HCT116 (cell line): ENCODE data around the gene L1CAM. TPM values are rescaled to one million over a fixed set of nuclear protein-coding genes. Genes with fewer than 3 reads are reported as not detected.

Experiments used
- ATAC-seq: fragments of 200-7000 bp; cut with Tn5 transposase; 2 replicates; pipeline ENCODE4 v1.9.1; 2020; ENCODE audit warnings: mild to moderate bottlenecking, moderate library complexity
- BruUV-seq: library from RNA; stranded (reverse); fragments of 400-500 nt; replicated peaks from 2 replicates; lab custom pipeline; 2021; lab: Mats Ljungman, UMichigan
- CTCF ChIA-PET: fragments of 300-600 bp; sonication (Branson Sonifier 250); formaldehyde crosslinking; loops from one replicate; lab custom pipeline; 2021; ENCODE audit warnings: antibody characterized with exemption; lab: Charles Lee
- POLR2A ChIA-PET: fragments of 300-600, 350-600 bp; sonication (Branson Sonifier 250); formaldehyde crosslinking; loops from one replicate; lab custom pipeline; 2021; ENCODE audit warnings: antibody characterized with exemption; lab: Charles Lee
- RAD21 ChIA-PET, 2 experiments: fragments of 300-600 bp; sonication (Branson Sonifier 250); formaldehyde crosslinking; loops; one replicate each; lab custom pipeline; 2023; ENCODE audit warnings: low total read pairs in 2 of 2; ENCODE audit not compliant: uncharacterized antibody in 2 of 2, unreplicated experiment in 2 of 2, low non-redundant PET in 1 of 2; lab: Charles Lee
- DNase-seq: peaks from one replicate; pipeline ENCODE4 v3.0.0-alpha.2; 2010; ENCODE audit warnings: low read depth, low spot score
- H2AFZ ChIP-seq: fragments of 200-600 bp; shearing (Covaris generic), sonication (generic); 2 replicates; pipeline ENCODE4 v1.6.1; 2017; ENCODE audit warnings: low read depth, mixed run types, mixed read lengths, antibody characterized with exemption, low read length; ENCODE audit not compliant: poor library complexity, severe bottlenecking
- H3K27ac ChIP-seq: 2 replicates; pipeline ENCODE4 v1.5.1; 2012; ENCODE audit warnings: low read depth, low read length
- H3K27me3 ChIP-seq: fragments of 200-600 bp; sonication (generic); 2 replicates; pipeline ENCODE4 v1.6.1; 2016; ENCODE audit warnings: mixed run types, low read length, mixed read lengths; ENCODE audit not compliant: insufficient read depth
- H3K36me3 ChIP-seq, 2 experiments: fragments of 200-500 bp in 1 of 2; fragments of 200-600 bp in 1 of 2; sonication (Bioruptor generic) in 1 of 2; sonication (generic) in 1 of 2; 2 replicates each; pipeline versions ENCODE4 v1.5.1 to v1.6.1; 2014 to 2016; ENCODE audit warnings: low read length in 2 of 2, inconsistent platforms in 1 of 2, mixed read lengths in 1 of 2, mixed run types in 1 of 2; ENCODE audit not compliant: insufficient read depth in 2 of 2, control insufficient read depth in 1 of 2
- H3K4me1 ChIP-seq, 2 experiments: fragments of 200-600 bp in 1 of 2; sonication (generic) in 1 of 2; 2 replicates each; pipeline versions ENCODE4 v1.5.1 to v1.6.1; 2012 to 2017; ENCODE audit warnings: low read length in 2 of 2, inconsistent platforms in 1 of 2, mild to moderate bottlenecking in 1 of 2, mixed read lengths in 1 of 2, mixed run types in 1 of 2, moderate library complexity in 1 of 2; ENCODE audit not compliant: insufficient read depth in 2 of 2, control insufficient read depth in 1 of 2
- H3K4me2 ChIP-seq: fragments of 200-600 bp; sonication (generic); 2 replicates; pipeline ENCODE4 v1.6.1; 2017; ENCODE audit warnings: mixed run types, low read length, mixed read lengths
- H3K4me3 ChIP-seq, 2 experiments: fragments of 200-600 bp in 1 of 2; sonication (generic) in 1 of 2; replicated peaks in 1 of 2; 2 replicates each; pipeline ENCODE4 v1.5.1; 2011 to 2016; ENCODE audit warnings: low read length in 2 of 2, control low read depth in 1 of 2, low read depth in 1 of 2, mild to moderate bottlenecking in 1 of 2, mixed read lengths in 1 of 2, mixed run types in 1 of 2
- H3K79me2 ChIP-seq: fragments of 200-600 bp; sonication (generic); 2 replicates; pipeline ENCODE4 v1.6.1; 2017; ENCODE audit warnings: mild to moderate bottlenecking, mixed run types, low read length, moderate library complexity, mixed read lengths; ENCODE audit not compliant: insufficient read depth
- H3K9ac ChIP-seq: fragments of 200-600 bp; sonication (generic); 2 replicates; pipeline ENCODE4 v1.6.1; 2016; ENCODE audit warnings: low read length, mixed read lengths
- H3K9me2 ChIP-seq: fragments of 200-600 bp; sonication (generic), shearing (Covaris generic); 2 replicates; pipeline ENCODE4 v1.6.1; 2017; ENCODE audit warnings: mixed run types, mild to moderate bottlenecking, moderate library complexity; ENCODE audit not compliant: insufficient read depth
- H3K9me3 ChIP-seq, 2 experiments: fragments of 200-500 bp in 1 of 2; fragments of 200-600 bp in 1 of 2; sonication (Bioruptor generic) in 1 of 2; sonication (generic) in 1 of 2; 2 replicates each; pipeline ENCODE4 v1.6.1; 2014 to 2017; ENCODE audit warnings: low read length in 2 of 2, mixed read lengths in 2 of 2, inconsistent platforms in 1 of 2, low read depth in 1 of 2, mild to moderate bottlenecking in 1 of 2, mixed run types in 1 of 2, moderate library complexity in 1 of 2; ENCODE audit not compliant: control insufficient read depth in 1 of 2, insufficient read depth in 1 of 2
- H4K20me1 ChIP-seq: fragments of 200-600 bp; sonication (generic), shearing (Covaris generic); 2 replicates; pipeline ENCODE4 v1.6.1; 2017; ENCODE audit warnings: mixed run types, mild to moderate bottlenecking, moderate library complexity; ENCODE audit not compliant: insufficient read depth
- ATF3 ChIP-seq: IDR thresholded peaks from 2 replicates; pipeline ENCODE4 v1.6.1; 2012
- CBX3 ChIP-seq: IDR thresholded peaks from 2 replicates; pipeline ENCODE4 v1.6.1; 2012; ENCODE audit warnings: low read depth
- EGR1 ChIP-seq: IDR thresholded peaks from 2 replicates; pipeline ENCODE4 v1.6.1; 2012; ENCODE audit warnings: low read depth
- EZH2phosphoT487 ChIP-seq: fragments of 200-600 bp; IDR thresholded peaks from 2 replicates; pipeline ENCODE4 v1.6.1; 2018; ENCODE audit warnings: antibody characterized with exemption, borderline replicate concordance
- FOSL1 ChIP-seq: IDR thresholded peaks from 2 replicates; pipeline ENCODE4 v1.6.1; 2012; ENCODE audit warnings: low read depth
- JUND ChIP-seq: IDR thresholded peaks from 2 replicates; pipeline ENCODE4 v1.6.1; 2012
- MAX ChIP-seq: IDR thresholded peaks from 2 replicates; pipeline ENCODE4 v1.6.1; 2012
- POLR2A ChIP-seq: IDR thresholded peaks from 2 replicates; pipeline ENCODE4 v1.7.0; 2011; ENCODE audit warnings: borderline replicate concordance; ENCODE audit not compliant: insufficient read depth, insufficient read length; ENCODE audit errors: extremely low read depth
- POLR2AphosphoS5 ChIP-seq: IDR thresholded peaks from 2 replicates; pipeline ENCODE4 v1.6.1; 2011; ENCODE audit warnings: mild to moderate bottlenecking, low read depth, low read length, moderate library complexity
- RAD21 ChIP-seq: IDR thresholded peaks from 2 replicates; pipeline ENCODE4 v1.6.1; 2012; ENCODE audit warnings: low read depth, mild to moderate bottlenecking
- REST ChIP-seq: IDR thresholded peaks from 2 replicates; pipeline ENCODE4 v1.6.1; 2012; ENCODE audit warnings: low read depth
- SIN3A ChIP-seq: IDR thresholded peaks from 2 replicates; pipeline ENCODE4 v1.6.1; 2012; ENCODE audit warnings: low read depth
- SP1 ChIP-seq: IDR thresholded peaks from 2 replicates; pipeline ENCODE4 v1.6.1; 2012; ENCODE audit warnings: low read depth
- SRF ChIP-seq: IDR thresholded peaks from 2 replicates; pipeline ENCODE4 v1.6.1; 2012; ENCODE audit warnings: low read depth
- YY1 ChIP-seq: IDR thresholded peaks from 2 replicates; pipeline ENCODE4 v1.6.1; 2011; ENCODE audit warnings: low read length, low read depth, moderate library complexity, mild to moderate bottlenecking; ENCODE audit not compliant: insufficient replicate concordance; ENCODE audit errors: extremely low read depth
- intact Hi-C: fragments of 100-400 bp; cut with micrococcal nuclease; formaldehyde crosslinking; loops from 2 replicates; pipeline ENCODE4 v1.10.0; 2022
- total RNA-seq: library from RNA; stranded (reverse); gene quantifications from one replicate; pipeline ENCODE4 v1.2.1, GENCODE V29; 2021; ENCODE audit not compliant: unreplicated experiment

Gene L1CAM
- total RNA-seq, 1 experiment from 2014 or later = 14.8 TPM

- TF ChIP-seq CBX3 = no peak
- TF ChIP-seq ATF3 = no peak
- TF ChIP-seq POLR2A = no peak
- no peak for TF ChIP-seq MAX
- TF ChIP-seq EGR1 = no peak
- TF ChIP-seq POLR2AphosphoS5 = no peak
- no peak for TF ChIP-seq SP1
- no peak for TF ChIP-seq SRF
- TF ChIP-seq EZH2phosphoT487 = no peak
- BruUV-seq = no TSS peak
- ATAC-seq (no peak), DNase-seq (no peak)
- Histone ChIP-seq H3K4me2 (no peak overlapping the region), H3K9me2 (no peaks in the 10 kb centered on the region), H3K27me3 (no peaks in the 10 kb centered on the region), H3K4me3 (no peak overlapping the region), H2AFZ (no peak overlapping the region), H3K27ac (no peak overlapping the region), H3K79me2 (no peaks in the 10 kb centered on the region), H4K20me1 (no peaks in the 10 kb centered on the region), H3K9ac (no peak overlapping the region), H3K36me3 (no peaks in the 10 kb centered on the region), H3K9me3 (no peaks in the 10 kb centered on the region), H3K4me1 (peaks cover 0 to 7% of the 10 kb centered on the region in 2 experiments; a peak in 1 of 4 replicates)
- ChIA-PET RAD21 (no interaction called here), CTCF (no interaction called here), POLR2A (interaction anchor here (0.9 kb wide), 1 partner anchor 14 kb away, joined by 3 read pairs; no protein-coding TSS in a partner anchor)
- intact Hi-C loops = no loop called here
These were observed 22.4 kb upstream of the L1CAM start for GRCh38 chrX:153908219-153908860.

GRCh38 chrX:153907456-153907855 lies 21.5 kb upstream of the L1CAM start:
- TF ChIP-seq SRF = no peak
- TF ChIP-seq YY1 = no peak
- TF ChIP-seq FOSL1 = no peak
- TF ChIP-seq SIN3A = no peak
- no peak for TF ChIP-seq REST
- TF ChIP-seq POLR2AphosphoS5 = no peak
- TF ChIP-seq POLR2A = no peak
- TF ChIP-seq RAD21 = no peak
- TF ChIP-seq JUND = no peak
- Histone ChIP-seq H3K9me2 (no peaks in the 10 kb centered on the region), H4K20me1 (no peaks in the 10 kb centered on the region), H3K27ac (no peak overlapping the region), H3K9me3 (no peaks in the 10 kb centered on the region), H3K4me3 (no peak overlapping the region), H3K36me3 (no peaks in the 10 kb centered on the region), H3K79me2 (no peaks in the 10 kb centered on the region), H3K4me2 (no peak overlapping the region), H2AFZ (no peak overlapping the region), H3K4me1 (peaks cover 0 to 10% of the 10 kb centered on the region in 2 experiments; a peak in 1 of 4 replicates), H3K27me3 (no peaks in the 10 kb centered on the region), H3K9ac (no peak overlapping the region)
- no peak for DNase-seq
- intact Hi-C loops = no loop called here
- RAD21 ChIA-PET = no interaction called here
- BruUV-seq = no TSS peak
- POLR2A ChIA-PET = no interaction called here
- CTCF ChIA-PET = no interaction called here
- no peak for ATAC-seq
